Panc1 (cell line): ENCODE measurements around the gene PARP16. TPM values are rescaled to one million over a fixed set of nuclear protein-coding genes. Genes with fewer than 3 reads are reported as not detected.

Source experiments
- ATAC-seq: fragments of 200-7000 bp; cut with Tn5 transposase; 2 replicates; pipeline ENCODE4 v1.9.1; 2020; ENCODE audit warnings: mild to moderate bottlenecking, moderate library complexity
- BruUV-seq: library from RNA; stranded (reverse); fragments of 400-500 nt; replicated peaks from 2 replicates; lab custom pipeline; 2021; lab: Mats Ljungman, UMichigan
- CTCF ChIA-PET: fragments of 300-600 bp; sonication (Branson Sonifier 250); formaldehyde crosslinking; loops from one replicate; lab custom pipeline; 2022; ENCODE audit warnings: antibody characterized with exemption; lab: Charles Lee
- POLR2A ChIA-PET: fragments of 300-600 bp; sonication (Branson Sonifier 250); formaldehyde crosslinking; loops from one replicate; lab custom pipeline; 2022; ENCODE audit warnings: antibody characterized with exemption; lab: Charles Lee
- DNase-seq: peaks from one replicate; pipeline ENCODE4 v3.0.0-alpha.2; 2010; ENCODE audit warnings: low read depth, low spot score
- H3K27ac ChIP-seq: 2 replicates; pipeline ENCODE4 v1.5.1; 2011; ENCODE audit warnings: mild to moderate bottlenecking, low read length, inconsistent platforms
- H3K27me3 ChIP-seq: fragments of 200-500 bp; sonication (Bioruptor generic); 2 replicates; pipeline ENCODE4 v1.6.0; 2014; ENCODE audit warnings: low read length, inconsistent platforms; ENCODE audit not compliant: control insufficient read depth, insufficient read depth
- H3K36me3 ChIP-seq: fragments of 200-500 bp; sonication (Bioruptor generic); 2 replicates; pipeline ENCODE4 v1.5.1; 2014; ENCODE audit warnings: inconsistent platforms, mild to moderate bottlenecking, low read length, moderate library complexity; ENCODE audit not compliant: control insufficient read depth, insufficient read depth
- H3K4me1 ChIP-seq: 2 replicates; pipeline ENCODE4 v1.5.1; 2011; ENCODE audit warnings: inconsistent platforms, mild to moderate bottlenecking, low read length, moderate library complexity; ENCODE audit not compliant: control insufficient read depth, insufficient read depth
- H3K4me3 ChIP-seq, 2 experiments: 2 replicates each; pipeline ENCODE4 v1.5.1; 2011 to 2012; ENCODE audit warnings: low read depth in 2 of 2, low read length in 2 of 2, mild to moderate bottlenecking in 2 of 2, inconsistent platforms in 1 of 2, moderate library complexity in 1 of 2
- H3K9me3 ChIP-seq: fragments of 200-500 bp; sonication (Bioruptor generic); 2 replicates; pipeline ENCODE4 v1.5.1; 2014; ENCODE audit warnings: low read depth, mild to moderate bottlenecking, inconsistent platforms, low read length, moderate library complexity; ENCODE audit not compliant: control insufficient read depth, insufficient read depth
- CTCF ChIP-seq: fragments of 450-650 bp; IDR thresholded peaks from 2 replicates; pipeline ENCODE4 v1.5.1; 2017; ENCODE audit warnings: mild to moderate bottlenecking
- POLR2AphosphoS5 ChIP-seq: IDR thresholded peaks from 2 replicates; pipeline ENCODE4 v1.6.1; 2012; ENCODE audit warnings: mild to moderate bottlenecking, low read depth, low read length, moderate library complexity
- REST ChIP-seq, 2 experiments: IDR thresholded peaks; 2 replicates each; pipeline ENCODE4 v1.6.1; 2011 to 2012; ENCODE audit warnings: low read depth in 2 of 2, control low read depth in 1 of 2, low read length in 1 of 2, mild to moderate bottlenecking in 1 of 2, moderate library complexity in 1 of 2; ENCODE audit not compliant: insufficient read depth in 1 of 2
- SIN3A ChIP-seq: IDR thresholded peaks from 2 replicates; pipeline ENCODE4 v1.6.1; 2012; ENCODE audit warnings: low read depth, mild to moderate bottlenecking, low read length, moderate library complexity, borderline replicate concordance; ENCODE audit not compliant: insufficient read depth
- TCF7L2 ChIP-seq: IDR thresholded peaks from 2 replicates; pipeline ENCODE4 v1.6.1; 2011; ENCODE audit warnings: mild to moderate bottlenecking, low read depth, low read length, inconsistent platforms
- in situ Hi-C: cut with HindIII; loops from 2 replicates; pipeline ENCODE4 v1.10.0; 2016; ENCODE audit warnings: low sequenced_read_pairs, low pct_unique_long_range_greater_than_20kb
- intact Hi-C: fragments of 100-400 bp; cut with micrococcal nuclease; formaldehyde crosslinking; loops from one replicate; pipeline ENCODE4 v1.10.0; 2022; ENCODE audit not compliant: unreplicated experiment
- total RNA-seq: library from RNA; stranded (reverse); gene quantifications from one replicate; pipeline ENCODE4 v1.2.1, GENCODE V29; 2021; ENCODE audit not compliant: unreplicated experiment

The PARP16 gene
- total RNA-seq, 1 experiment from 2014 or later, result 15.4 TPM

- TF ChIP-seq TCF7L2 (no peak), POLR2AphosphoS5 (no peak), REST (IDR thresholded peaks at IDR 0.05; ENCODE audit: insufficient read depth in 1 of 2, low read depth in 2 of 2, low read length in 1 of 2) (no peak), SIN3A (no peak), CTCF (no peak)
- DNase-seq (no peak), ATAC-seq (no peak)
- H3K4me1 ChIP-seq, result no peaks in the 10 kb centered on the region
- ChIA-PET POLR2A (interaction anchor here (1.0 kb wide), 1 partner anchor 21 kb away, joined by 7 read pairs; no protein-coding TSS in a partner anchor), CTCF (interaction anchor here (0.7 kb wide), 1 partner anchor 59 kb away, joined by 3 read pairs; no protein-coding TSS in a partner anchor)
- no peaks in the 10 kb centered on the region for H3K36me3 ChIP-seq
- H3K27me3 ChIP-seq, result no peaks in the 10 kb centered on the region
- no TSS peak for BruUV-seq
- no peak overlapping the region for H3K27ac ChIP-seq
- no peak overlapping the region for H3K4me3 ChIP-seq
- intact Hi-C loops, result no loop called here
- no peaks in the 10 kb centered on the region for H3K9me3 ChIP-seq
- in situ Hi-C loops, result loop anchor here (10.0 kb wide), 1 partner anchor 48 kb away; the partner anchor contains the start of gene IGDCC3
These were observed 40.1 kb upstream of the PARP16 start for GRCh38 chr15:65326818-65327217.

GRCh38 chr15:65326117-65326526 is 39.4 kb upstream of the PARP16 start:
- Histone ChIP-seq H3K27me3 (no peaks in the 10 kb centered on the region), H3K9me3 (no peaks in the 10 kb centered on the region), H3K36me3 (no peaks in the 10 kb centered on the region), H3K4me3 (no peak overlapping the region), H3K4me1 (no peaks in the 10 kb centered on the region), H3K27ac (no peak overlapping the region)
- TF ChIP-seq CTCF (no peak), REST (IDR thresholded peaks at IDR 0.05; ENCODE audit: insufficient read depth in 1 of 2, low read depth in 2 of 2, low read length in 1 of 2) (no peak), TCF7L2 (no peak)
- no peak for DNase-seq
- ATAC-seq, result no peak
- BruUV-seq, result no TSS peak
- intact Hi-C loops (no loop called here), in situ Hi-C loops (loop anchor here (10.0 kb wide), 1 partner anchor 49 kb away; the partner anchor contains the start of gene IGDCC3)
- POLR2A ChIA-PET, result interaction anchor here (1.0 kb wide), 1 partner anchor 21 kb away, joined by 7 read pairs; no protein-coding TSS in a partner anchor
- CTCF ChIA-PET, result interaction anchor here (0.6 kb wide), 1 partner anchor 53 kb away, joined by 8 read pairs; no protein-coding TSS in a partner anchor
